IMR-90 (cell line): ENCODE results near the gene FOXK1. TPM values are rescaled to one million over a fixed set of nuclear protein-coding genes. Genes with fewer than 3 reads are reported as not detected.
A peak's percentile ranks its signal among the peaks of the same experiment; 100 is the strongest.

Source experiments
- ATAC-seq: fragments of 200-7000 bp; cut with Tn5 transposase; 2 replicates; pipeline ENCODE4 v1.9.1; 2020; ENCODE audit warnings: low read depth, mild to moderate bottlenecking, moderate library complexity
- BruUV-seq: library from RNA; stranded (reverse); fragments of 400-500 nt; replicated peaks from 2 replicates; lab custom pipeline; 2021; lab: Mats Ljungman, UMichigan
- CTCF ChIA-PET: fragments of 300-600 bp; formaldehyde crosslinking; extraction: SDS; loops from one replicate; lab custom pipeline; 2021; ENCODE audit warnings: antibody characterized with exemption; lab: Yijun Ruan, JAX
- POLR2A ChIA-PET: fragments of 300-600 bp; sonication (Branson Sonifier 250); formaldehyde crosslinking; loops from one replicate; lab custom pipeline; 2022; ENCODE audit warnings: antibody characterized with exemption; ENCODE audit not compliant: unreplicated experiment; lab: Charles Lee
- DNase-seq: peaks from one replicate; pipeline ENCODE4 v3.0.0; 2013
- H2AFZ ChIP-seq: replicated peaks from 2 replicates; pipeline ENCODE3; 2013; ENCODE audit warnings: low read length, mild to moderate bottlenecking; ENCODE audit not compliant: poor library complexity
- H2AK5ac ChIP-seq: 2 replicates; pipeline ENCODE4 v1.6.1; 2013; ENCODE audit warnings: low read depth, low read length, inconsistent platforms
- H2AK9ac ChIP-seq: replicated peaks from 2 replicates; pipeline ENCODE3; 2013; ENCODE audit warnings: mild to moderate bottlenecking, low read depth, low read length, moderate library complexity; ENCODE audit not compliant: poor library complexity
- H2BK120ac ChIP-seq: 2 replicates; pipeline ENCODE4 v1.6.1; 2013; ENCODE audit warnings: low read depth, low read length, inconsistent platforms
- H2BK15ac ChIP-seq: 3 replicates; pipeline ENCODE4 v1.6.1; 2013; ENCODE audit warnings: low read depth, low read length, inconsistent platforms
- H2BK20ac ChIP-seq: 2 replicates; pipeline ENCODE4 v1.6.1; 2013; ENCODE audit warnings: low read depth, mild to moderate bottlenecking, inconsistent platforms, low read length, moderate library complexity
- H2BK5ac ChIP-seq: 2 replicates; pipeline ENCODE4 v1.6.1; 2013; ENCODE audit warnings: mild to moderate bottlenecking, low read depth, low read length, inconsistent platforms; ENCODE audit not compliant: poor library complexity, severe bottlenecking
- H3K14ac ChIP-seq: replicated peaks from 2 replicates; pipeline ENCODE4 v1.6.1; 2013; ENCODE audit warnings: low read depth, low read length, inconsistent platforms
- H3K18ac ChIP-seq: 2 replicates; pipeline ENCODE4 v1.6.1; 2013; ENCODE audit warnings: low read depth, low read length, control low read depth
- H3K23ac ChIP-seq: 2 replicates; pipeline ENCODE4 v1.6.1; 2013; ENCODE audit warnings: low read depth, low read length, inconsistent platforms
- H3K27ac ChIP-seq: 2 replicates; pipeline ENCODE4 v1.5.1; 2013; ENCODE audit warnings: mild to moderate bottlenecking, control low read depth, low read length; ENCODE audit not compliant: insufficient read depth
- H3K27me3 ChIP-seq: 2 replicates; pipeline ENCODE4 v1.6.1; 2013; ENCODE audit warnings: low read length; ENCODE audit not compliant: control insufficient read depth, insufficient read depth
- H3K36me3 ChIP-seq: 2 replicates; pipeline ENCODE4 v1.6.1; 2013; ENCODE audit warnings: low read length, mixed read lengths; ENCODE audit not compliant: control insufficient read depth, insufficient read depth
- H3K4ac ChIP-seq: 2 replicates; pipeline ENCODE4 v1.6.1; 2013; ENCODE audit warnings: low read depth, low read length, inconsistent platforms
- H3K4me1 ChIP-seq: 2 replicates; pipeline ENCODE4 v1.6.1; 2013; ENCODE audit warnings: low read length, mixed read lengths; ENCODE audit not compliant: control insufficient read depth, insufficient read depth
- H3K4me2 ChIP-seq: 2 replicates; pipeline ENCODE4 v1.6.1; 2013; ENCODE audit warnings: low read depth, mild to moderate bottlenecking, control low read depth, low read length, moderate library complexity
- H3K4me3 ChIP-seq: 2 replicates; pipeline ENCODE4 v1.5.1; 2013; ENCODE audit warnings: low read depth, mild to moderate bottlenecking, control low read depth, low read length, moderate library complexity; ENCODE audit not compliant: insufficient read depth
- H3K56ac ChIP-seq: 2 replicates; pipeline ENCODE4 v1.6.1; 2013; ENCODE audit warnings: low read length, inconsistent platforms; ENCODE audit not compliant: insufficient read depth; ENCODE audit errors: extremely low read depth
- H3K79me1 ChIP-seq, 2 experiments: 2 replicates each; pipeline ENCODE4 v1.6.1; 2013; ENCODE audit warnings: low read length in 2 of 2, inconsistent platforms in 1 of 2, low read depth in 1 of 2
- H3K9ac ChIP-seq: 2 replicates; pipeline ENCODE4 v1.6.1; 2013; ENCODE audit warnings: low read depth, low read length, control low read depth
- H3K9me1 ChIP-seq: 2 replicates; pipeline ENCODE4 v1.6.1; 2013; ENCODE audit warnings: low read length, inconsistent platforms; ENCODE audit not compliant: insufficient read depth
- H3K9me3 ChIP-seq: 2 replicates; pipeline ENCODE4 v1.6.1; 2013; ENCODE audit warnings: low read length; ENCODE audit not compliant: control insufficient read depth, insufficient read depth
- H4K20me1 ChIP-seq: 2 replicates; pipeline ENCODE4 v1.6.1; 2013; ENCODE audit warnings: low read length, inconsistent platforms; ENCODE audit not compliant: insufficient read depth
- H4K5ac ChIP-seq: 2 replicates; pipeline ENCODE4 v1.6.1; 2013; ENCODE audit warnings: mild to moderate bottlenecking, low read depth, low read length, control low read depth
- H4K8ac ChIP-seq, 2 experiments: 2 replicates each; pipeline ENCODE4 v1.6.1; 2013; ENCODE audit warnings: low read depth in 2 of 2, low read length in 2 of 2, control low read depth in 1 of 2, inconsistent platforms in 1 of 2
- H4K91ac ChIP-seq: 2 replicates; pipeline ENCODE4 v1.6.1; 2013; ENCODE audit warnings: low read depth, low read length, inconsistent platforms; ENCODE audit not compliant: insufficient read depth
- BHLHE40 ChIP-seq: fragments of 150-350 bp; IDR thresholded peaks from 2 replicates; pipeline ENCODE4 v1.6.1; 2016; ENCODE audit warnings: mild to moderate bottlenecking, low read depth, low read length
- CEBPB ChIP-seq: IDR thresholded peaks from 2 replicates; pipeline ENCODE4 v1.6.1; 2012; ENCODE audit warnings: low read depth, low read length, improper control_type of control experiment
- CHD1 ChIP-seq: IDR thresholded peaks from 2 replicates; pipeline ENCODE4 v1.6.1; 2012; ENCODE audit warnings: low read depth, low read length, improper control_type of control experiment
- FOS ChIP-seq: fragments of 150-350 bp; IDR thresholded peaks from 2 replicates; pipeline ENCODE4 v1.6.1; 2016; ENCODE audit warnings: low read depth, low read length
- MXI1 ChIP-seq: IDR thresholded peaks from 2 replicates; pipeline ENCODE4 v1.6.1; 2012; ENCODE audit warnings: low read depth, mild to moderate bottlenecking, low read length, moderate library complexity, borderline replicate concordance
- POLR2A ChIP-seq: IDR thresholded peaks from 2 replicates; pipeline ENCODE4 v1.6.1; 2012; ENCODE audit warnings: mild to moderate bottlenecking, low read depth, low read length
- RCOR1 ChIP-seq: IDR thresholded peaks from 2 replicates; pipeline ENCODE4 v1.6.1; 2012; ENCODE audit warnings: mild to moderate bottlenecking, low read length, improper control_type of control experiment; ENCODE audit not compliant: insufficient replicate concordance
- SMC3 ChIP-seq: fragments of 150-350 bp; IDR thresholded peaks from 2 replicates; pipeline ENCODE4 v1.6.1; 2016; ENCODE audit warnings: low read depth, mild to moderate bottlenecking, antibody characterized with exemption, low read length, moderate library complexity
- WGBS, 2 experiments: methylation state at CpG; one replicate each; pipeline versions ENCODE4 v1.1.5 to v1.1.7; 2013; ENCODE audit warnings: missing lambda C conversion rate in 2 of 2; ENCODE audit not compliant: insufficient read length in 1 of 2; ENCODE audit errors: extremely low coverage in 2 of 2; 5-methylcytosine and 5-hydroxymethylcytosine counted together
- dilution Hi-C: fragments of 300-500 bp; cut with HindIII; formaldehyde crosslinking; loops from one replicate; pipeline ENCODE4 v1.14.3; 2018; ENCODE audit warnings: low sequenced_read_pairs; ENCODE audit not compliant: unreplicated experiment
- in situ Hi-C: fragments of 300-500 bp; cut with MboI; formaldehyde crosslinking; loops from 3 replicates; pipeline ENCODE4 v1.14.3; 2019; ENCODE audit warnings: low sequenced_read_pairs, inconsistent platforms, mixed read lengths
- intact Hi-C: fragments of 100-400 bp; cut with micrococcal nuclease; formaldehyde crosslinking; loops from 2 replicates; pipeline ENCODE4 v1.10.0; 2022
- polyA plus RNA-seq, 3 experiments: library from polyadenylated mRNA; depleted of rRNA; stranded (reverse); fragments of >200 nt; gene quantifications; 2 replicates each; pipeline ENCODE4 v1.2.3, GENCODE V29; 2012; ENCODE audit warnings: low replicate concordance in 1 of 3
- total RNA-seq: library from RNA; depleted of rRNA; stranded (reverse); fragments of >200 nt; gene quantifications from 2 replicates; pipeline ENCODE4 v1.2.3, GENCODE V29; 2012
- TF ChIP-seq, protein P1 (sequence below): fragments of 150-350 bp; IDR thresholded peaks from 2 replicates; pipeline ENCODE4 v1.6.1; 2016; ENCODE audit warnings: low read depth, mild to moderate bottlenecking, low read length, moderate library complexity, borderline replicate concordance

The FOXK1 gene
- total and polyA plus RNA-seq, 2 of the 4 experiments (the other 2 are of a cell fraction), result 4.3 to 8.8 TPM

DNA sequence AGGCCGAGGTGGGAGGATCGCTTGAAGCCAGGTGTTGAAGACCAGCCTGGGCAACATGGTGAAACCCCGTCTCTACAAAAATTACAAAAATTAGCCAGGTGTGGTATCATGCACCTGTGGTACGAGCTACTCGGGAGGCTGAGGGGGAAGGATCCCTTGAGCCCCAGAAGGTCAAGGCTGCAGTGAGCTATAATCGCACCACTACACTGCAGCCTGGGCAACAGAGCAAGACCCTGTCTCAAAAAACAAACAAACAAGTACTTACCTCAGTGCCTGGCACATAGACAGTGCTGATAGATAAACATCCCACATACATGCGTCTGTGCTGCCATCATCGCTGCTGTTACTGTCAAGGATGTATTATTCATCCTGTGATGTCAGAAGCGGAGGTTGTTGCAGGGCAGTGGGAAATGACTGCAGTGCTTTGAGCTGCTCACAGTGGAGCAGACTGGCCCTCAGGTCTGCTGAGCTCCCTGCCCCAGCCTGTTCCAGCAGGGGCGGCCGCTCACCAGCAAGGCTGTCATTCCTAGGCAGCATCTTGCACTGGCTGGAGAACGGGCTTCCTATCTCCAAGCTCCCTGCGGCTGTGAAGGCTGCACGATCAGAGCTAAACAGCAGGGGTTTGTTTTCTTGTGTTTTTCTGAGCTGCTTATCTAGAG lies 18.6 kb downstream of the FOXK1 start (continued):
- TF ChIP-seq SMC3 (peak; percentile 25), BHLHE40 (peak; percentile 38; the same call in 1 of the 2 replicates), FOS (peak; percentile 94)

DNA sequence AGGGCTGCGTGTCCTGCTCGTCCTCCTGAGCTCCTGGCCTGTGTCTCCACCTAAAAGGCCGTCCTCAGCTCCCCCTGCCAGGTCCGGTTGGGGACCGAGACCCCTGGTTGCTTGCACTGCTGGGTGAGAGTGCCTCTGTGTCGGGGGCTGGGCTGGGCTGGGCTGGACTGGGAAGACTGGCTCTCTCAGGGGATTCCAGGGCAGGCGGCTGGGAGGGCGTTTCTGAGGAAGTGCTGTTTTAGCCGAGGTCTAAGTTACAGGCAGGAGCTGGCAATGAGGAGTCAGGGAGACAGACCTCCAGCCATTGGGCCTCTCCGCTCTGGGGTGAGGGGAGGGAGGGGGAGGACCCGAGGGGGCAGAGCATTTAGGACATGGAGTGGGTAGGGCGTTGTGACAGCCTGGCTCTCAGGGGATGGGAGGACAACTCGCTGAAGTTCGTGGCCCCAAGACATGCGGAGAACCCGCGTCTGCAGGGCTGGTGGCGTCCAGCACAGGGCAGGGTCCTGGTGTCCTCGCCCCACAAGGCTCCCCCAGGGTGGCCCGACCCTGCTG lies 20.9 kb downstream of the FOXK1 start:
- CTCF ChIA-PET, result no interaction called here
- H3K4me1 ChIP-seq, result peaks cover 28% of the 10 kb centered on the region

More for the DNA sequence above, 20.9 kb downstream of the FOXK1 start:
- H2BK15ac ChIP-seq, result no peak overlapping the region
- H3K27me3 ChIP-seq, result no peaks in the 10 kb centered on the region
- in situ Hi-C loops (no loop called here), dilution Hi-C loops (no loop called here), intact Hi-C loops (no loop called here)
- no peak overlapping the region for H3K4ac ChIP-seq
- DNase-seq, result no peak
- no peak overlapping the region for H3K18ac ChIP-seq
- peaks cover 20 to 94% of the 10 kb centered on the region in 2 experiments for H3K79me1 ChIP-seq
- no peak overlapping the region for H3K56ac ChIP-seq
- peak overlapping the region; percentile 17 for H2BK5ac ChIP-seq
- H2AFZ ChIP-seq, result no peak overlapping the region
- H4K20me1 ChIP-seq, result peaks cover 87% of the 10 kb centered on the region
- H4K8ac ChIP-seq, result no peak overlapping the region; a peak in 1 of 4 replicates
- 66% methylated on average over 5 of the region's 20 CpGs; no CpG with 5 or more reads in 1 of the 2 experiments for WGBS, 2 experiments
- no peaks in the 10 kb centered on the region for H3K9me3 ChIP-seq
- H3K4me3 ChIP-seq, result no peak overlapping the region
- H3K14ac ChIP-seq, result no peak overlapping the region
- no peaks in the 10 kb centered on the region for H3K36me3 ChIP-seq
- no peak overlapping the region for H3K9ac ChIP-seq
- no peak overlapping the region; the same call in 1 of the 2 replicates for H4K5ac ChIP-seq
- H3K27ac ChIP-seq, result peak overlapping the region; percentile 9; the same call in 1 of the 2 replicates
- H3K4me2 ChIP-seq, result no peak overlapping the region
- peaks cover 14% of the 10 kb centered on the region; the same call in 1 of the 2 replicates for H3K9me1 ChIP-seq
- no peak overlapping the region for H2BK120ac ChIP-seq
- H2AK5ac ChIP-seq, result peak overlapping the region; percentile 17; the same call in 1 of the 2 replicates
- ATAC-seq, result no peak
- POLR2A ChIA-PET, result no interaction called here
- H4K91ac ChIP-seq, result peak overlapping the region; percentile 21; the same call in 1 of the 2 replicates
- peak overlapping the region; percentile 53 for H2AK9ac ChIP-seq
- no TSS peak for BruUV-seq
- no peak for TF ChIP-seq CEBPB
- TF ChIP-seq, protein P1, sequence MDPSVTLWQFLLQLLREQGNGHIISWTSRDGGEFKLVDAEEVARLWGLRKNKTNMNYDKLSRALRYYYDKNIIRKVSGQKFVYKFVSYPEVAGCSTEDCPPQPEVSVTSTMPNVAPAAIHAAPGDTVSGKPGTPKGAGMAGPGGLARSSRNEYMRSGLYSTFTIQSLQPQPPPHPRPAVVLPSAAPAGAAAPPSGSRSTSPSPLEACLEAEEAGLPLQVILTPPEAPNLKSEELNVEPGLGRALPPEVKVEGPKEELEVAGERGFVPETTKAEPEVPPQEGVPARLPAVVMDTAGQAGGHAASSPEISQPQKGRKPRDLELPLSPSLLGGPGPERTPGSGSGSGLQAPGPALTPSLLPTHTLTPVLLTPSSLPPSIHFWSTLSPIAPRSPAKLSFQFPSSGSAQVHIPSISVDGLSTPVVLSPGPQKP, result no peak
- TF ChIP-seq MXI1, result no peak
- no peak for TF ChIP-seq SMC3
- TF ChIP-seq CHD1, result no peak
- no peak for TF ChIP-seq POLR2A
- no peak for TF ChIP-seq RCOR1
- no peak overlapping the region for H2BK20ac ChIP-seq
- no peak overlapping the region for H3K23ac ChIP-seq
